Karpas-422 (cell line): ENCODE measurements around the gene C16orf74. TPM values are rescaled to one million over a fixed set of nuclear protein-coding genes. Genes with fewer than 3 reads are reported as not detected.

Source experiments
- DNase-seq: peaks from one replicate; pipeline ENCODE4 v3.0.0-alpha.2; 2015
- H2AFZ ChIP-seq: fragments of 200-600 bp; sonication (generic); 2 replicates; pipeline ENCODE4 v1.6.1; 2014; ENCODE audit warnings: antibody characterized with exemption, low read length, mixed read lengths
- H3K27ac ChIP-seq: fragments of 200-600 bp; sonication (generic); 2 replicates; pipeline ENCODE4 v1.5.1; 2014; ENCODE audit warnings: mild to moderate bottlenecking, low read length, moderate library complexity
- H3K27me3 ChIP-seq: fragments of 200-600 bp; sonication (generic); 2 replicates; pipeline ENCODE4 v1.6.1; 2014; ENCODE audit warnings: low read length, mixed read lengths
- H3K36me3 ChIP-seq: fragments of 200-600 bp; sonication (generic); 2 replicates; pipeline ENCODE4 v1.6.1; 2014; ENCODE audit warnings: low read length, mixed read lengths; ENCODE audit not compliant: insufficient read depth
- H3K4me1 ChIP-seq: fragments of 200-600 bp; sonication (generic); 2 replicates; pipeline ENCODE4 v1.6.1; 2014; ENCODE audit warnings: mild to moderate bottlenecking, low read length, mixed read lengths
- H3K4me2 ChIP-seq: fragments of 200-600 bp; sonication (generic); 2 replicates; pipeline ENCODE4 v1.6.1; 2014; ENCODE audit warnings: low read length, low read depth, mild to moderate bottlenecking; ENCODE audit not compliant: poor library complexity, severe bottlenecking
- H3K4me3 ChIP-seq: fragments of 200-600 bp; sonication (generic); 2 replicates; pipeline ENCODE4 v1.5.1; 2014; ENCODE audit warnings: mild to moderate bottlenecking, antibody characterized with exemption, low read length, mixed read lengths
- H3K79me2 ChIP-seq: fragments of 200-600 bp; sonication (generic); 2 replicates; pipeline ENCODE4 v1.6.1; 2014; ENCODE audit warnings: mild to moderate bottlenecking, low read length, mixed read lengths
- H3K9ac ChIP-seq: fragments of 200-600 bp; sonication (generic); 2 replicates; pipeline ENCODE4 v1.6.0; 2014; ENCODE audit warnings: low read length
- H3K9me2 ChIP-seq: fragments of 200-600 bp; sonication (generic), shearing (Covaris generic); replicated peaks from 2 replicates; pipeline ENCODE4 v1.6.0; 2014; ENCODE audit warnings: mild to moderate bottlenecking, low read length, moderate library complexity; ENCODE audit not compliant: insufficient read depth
- H3K9me3 ChIP-seq: fragments of 300-700, 200-600 bp; sonication (generic); 2 replicates; pipeline ENCODE4 v1.6.1; 2014; ENCODE audit warnings: low read length, mixed read lengths
- H4K20me1 ChIP-seq: fragments of 200-600 bp; sonication (generic); 2 replicates; pipeline ENCODE4 v1.6.1; 2014; ENCODE audit warnings: mild to moderate bottlenecking, antibody characterized with exemption, low read length, low read depth; ENCODE audit not compliant: insufficient read depth
- total RNA-seq: library from RNA; depleted of rRNA; stranded (reverse); fragments of >200 nt; shearing (Covaris generic); gene quantifications from 2 replicates; pipeline ENCODE4 v1.2.3, GENCODE V29; 2014; ENCODE audit warnings: low replicate concordance

C16orf74 gene
- total RNA-seq, 1 experiment from 2014 or later, result 13.3 TPM

DNA sequence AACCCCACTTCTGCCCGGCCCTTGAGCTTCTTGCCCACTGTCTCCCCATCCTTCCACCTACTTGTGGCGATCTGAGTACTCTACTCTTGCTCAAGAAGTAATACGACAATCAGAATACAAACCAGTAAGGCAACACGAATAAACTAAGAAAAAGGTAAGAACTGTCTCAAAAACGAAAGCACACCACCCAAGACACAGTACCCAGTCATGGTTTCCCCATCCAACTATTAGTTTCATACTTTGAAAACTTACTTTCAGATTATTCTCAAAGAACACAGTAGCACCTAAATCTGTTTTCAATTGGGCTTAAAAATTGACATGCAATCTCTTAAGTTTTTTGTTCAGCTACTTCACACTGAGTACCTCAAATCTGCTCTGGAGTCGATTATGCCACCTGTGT lies 76.1 kb downstream of the C16orf74 start:
- H3K4me1 ChIP-seq, result no peaks in the 10 kb centered on the region
- no peaks in the 10 kb centered on the region for H3K79me2 ChIP-seq
- H3K27me3 ChIP-seq, result no peaks in the 10 kb centered on the region
- no peak overlapping the region for H3K27ac ChIP-seq
- H3K4me2 ChIP-seq, result no peak overlapping the region
- no peak overlapping the region for H2AFZ ChIP-seq
- no peak overlapping the region for H3K4me3 ChIP-seq
- H3K36me3 ChIP-seq, result no peaks in the 10 kb centered on the region; the same call in 1 of the 2 replicates
- no peak for DNase-seq
- H3K9me2 ChIP-seq, result no peaks in the 10 kb centered on the region
- H4K20me1 ChIP-seq, result no peaks in the 10 kb centered on the region
- H3K9ac ChIP-seq, result no peak overlapping the region
- no peaks in the 10 kb centered on the region for H3K9me3 ChIP-seq

DNA sequence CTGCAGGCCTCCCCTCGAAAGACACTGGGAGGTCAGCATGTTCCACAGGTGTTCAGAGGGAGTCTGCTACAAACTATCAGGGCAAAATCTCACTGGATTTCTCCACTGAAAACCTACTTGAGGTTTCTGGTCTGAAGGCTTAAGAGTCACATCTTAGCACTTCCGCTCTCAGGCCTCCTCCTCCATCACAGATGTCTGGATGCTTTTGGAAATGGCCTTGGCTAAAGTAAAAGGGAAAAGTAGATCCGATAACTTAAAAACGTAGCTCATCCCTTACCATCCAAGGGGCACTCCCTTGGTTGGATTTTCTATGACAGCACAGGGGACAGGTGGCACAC lies 76.5 kb downstream of the C16orf74 start:
- H3K4me2 ChIP-seq, result no peak overlapping the region
- no peaks in the 10 kb centered on the region for H3K4me1 ChIP-seq
- no peak overlapping the region for H3K27ac ChIP-seq
- no peaks in the 10 kb centered on the region for H3K9me3 ChIP-seq
- H3K9me2 ChIP-seq, result no peaks in the 10 kb centered on the region
- H3K27me3 ChIP-seq, result no peaks in the 10 kb centered on the region
- no peaks in the 10 kb centered on the region; the same call in 1 of the 2 replicates for H3K36me3 ChIP-seq
- no peaks in the 10 kb centered on the region for H3K79me2 ChIP-seq
- no peak overlapping the region for H3K9ac ChIP-seq
- no peak for DNase-seq
- no peaks in the 10 kb centered on the region for H4K20me1 ChIP-seq
- no peak overlapping the region for H3K4me3 ChIP-seq
- H2AFZ ChIP-seq, result no peak overlapping the region

DNA sequence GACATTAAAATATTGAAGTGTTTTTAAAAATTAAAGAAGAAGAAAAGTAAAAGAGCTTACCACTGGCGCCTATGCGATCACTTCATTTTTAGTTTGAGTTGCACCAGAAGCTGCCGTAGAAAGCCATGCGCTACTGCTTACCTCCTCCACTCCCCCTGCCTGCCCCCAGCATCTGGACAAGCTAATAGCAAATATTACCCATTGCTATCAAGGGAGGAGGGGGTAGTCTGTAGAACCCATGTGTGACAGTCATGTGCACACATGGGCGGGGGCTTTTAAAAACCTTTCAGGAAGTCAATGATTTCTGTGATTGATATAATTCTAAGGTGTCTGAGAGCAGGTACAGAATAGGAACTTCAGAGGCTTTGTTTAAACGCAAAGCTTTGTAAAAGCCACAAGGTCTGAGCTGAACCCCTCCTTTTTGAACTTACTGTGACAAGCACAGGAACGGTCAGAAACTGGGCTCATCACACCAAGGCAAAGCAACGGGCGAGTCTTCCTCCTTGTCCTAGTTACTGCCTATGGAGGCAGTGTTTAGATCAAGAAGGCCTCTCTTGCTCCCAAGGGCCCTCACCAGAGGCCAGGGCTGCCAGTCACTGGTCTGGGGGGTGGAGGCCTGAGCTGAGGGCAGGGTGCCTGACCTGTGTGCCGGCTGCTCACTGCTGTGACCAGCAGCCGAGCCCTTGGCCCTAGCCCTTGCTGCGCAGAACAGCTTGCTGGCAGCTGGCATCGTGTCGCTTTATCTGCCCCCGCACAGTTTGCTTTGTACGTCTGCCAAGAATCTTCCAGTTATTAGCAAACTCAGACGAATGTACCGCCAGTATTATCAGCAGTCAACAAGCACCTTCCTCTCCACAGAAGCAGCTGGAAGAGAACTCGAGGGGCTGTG lies 77.1 kb downstream of the C16orf74 start:
- no peak overlapping the region for H3K4me2 ChIP-seq
- H3K4me1 ChIP-seq, result no peaks in the 10 kb centered on the region
- no peak for DNase-seq
- no peak overlapping the region for H3K9ac ChIP-seq
- H3K36me3 ChIP-seq, result no peaks in the 10 kb centered on the region; the same call in 1 of the 2 replicates
- 0 out of 2 replicates have a peak, but pooled peaks cover 3% of the 10 kb centered on the region for H4K20me1 ChIP-seq
- H3K9me3 ChIP-seq, result no peaks in the 10 kb centered on the region
- no peak overlapping the region for H3K4me3 ChIP-seq
- no peak overlapping the region for H3K27ac ChIP-seq
- no peaks in the 10 kb centered on the region for H3K27me3 ChIP-seq
- no peaks in the 10 kb centered on the region for H3K79me2 ChIP-seq
- H2AFZ ChIP-seq, result no peak overlapping the region
- no peaks in the 10 kb centered on the region for H3K9me2 ChIP-seq

DNA sequence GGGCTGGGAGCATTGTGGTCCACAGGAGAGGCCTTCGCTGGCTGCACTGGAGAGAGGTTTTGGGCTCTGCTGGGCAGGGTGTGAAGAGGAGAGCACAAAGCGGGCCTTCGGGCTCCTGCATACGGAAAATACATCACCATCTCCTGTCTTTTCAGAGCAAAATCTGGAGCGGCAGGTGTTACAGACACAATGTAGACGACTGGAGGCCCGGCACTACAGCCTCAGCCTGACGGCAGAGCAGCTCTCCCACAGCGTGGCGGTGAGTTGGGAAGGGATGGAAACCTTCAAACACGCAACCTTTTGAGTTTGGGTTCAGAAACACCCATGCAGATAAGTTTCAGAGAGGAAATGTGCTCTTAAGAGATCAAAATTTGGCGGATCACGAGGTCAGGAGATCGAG lies 80.1 kb downstream of the C16orf74 start:
- Histone ChIP-seq H3K27me3 (no peaks in the 10 kb centered on the region), H2AFZ (no peak overlapping the region), H3K27ac (no peak overlapping the region), H3K36me3 (no peaks in the 10 kb centered on the region; the same call in 1 of the 2 replicates), H4K20me1 (0 out of 2 replicates have a peak, but pooled peaks cover 4% of the 10 kb centered on the region), H3K4me1 (no peaks in the 10 kb centered on the region), H3K9ac (no peak overlapping the region), H3K4me3 (no peak overlapping the region), H3K9me2 (no peaks in the 10 kb centered on the region), H3K79me2 (no peaks in the 10 kb centered on the region), H3K9me3 (no peaks in the 10 kb centered on the region), H3K4me2 (no peak overlapping the region)
- no peak for DNase-seq

DNA sequence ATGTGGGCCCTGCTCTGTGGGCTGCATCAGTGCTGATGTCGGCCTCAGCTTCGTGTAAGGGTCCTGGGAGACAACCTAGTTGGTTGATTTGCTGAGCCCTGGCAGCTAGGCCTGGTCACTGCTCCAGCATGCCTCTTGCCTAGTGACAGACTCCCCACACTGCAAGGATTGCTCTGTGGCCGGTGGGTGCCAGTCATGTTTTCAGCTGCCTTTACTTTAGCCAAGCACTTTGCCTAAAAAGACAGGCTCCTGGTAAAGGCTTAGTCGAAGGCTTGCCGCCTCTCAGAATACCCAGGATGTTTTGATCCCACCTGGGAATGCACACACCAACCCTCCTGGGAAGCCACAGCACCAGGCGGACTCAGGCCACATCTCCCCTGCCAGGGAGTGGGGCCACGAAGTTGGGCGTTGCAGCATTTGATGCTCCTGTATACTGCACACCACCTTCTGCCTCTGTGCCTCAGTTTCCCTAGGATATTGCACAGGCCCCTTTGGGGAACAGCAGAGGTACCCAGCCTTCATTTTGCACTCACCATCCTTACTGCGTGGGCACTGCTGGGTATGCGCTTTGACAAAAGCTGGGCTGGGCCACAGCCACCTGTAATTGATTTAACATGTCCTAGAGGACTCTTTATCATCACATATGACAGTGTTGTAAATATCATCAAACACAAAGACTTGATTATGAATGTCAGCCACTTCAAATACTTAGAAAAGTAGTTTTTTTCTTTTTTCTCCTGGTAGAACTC lies 82.0 kb downstream of the C16orf74 start:
- H2AFZ ChIP-seq, result no peak overlapping the region
- no peak overlapping the region for H3K27ac ChIP-seq
- H3K9me2 ChIP-seq, result no peaks in the 10 kb centered on the region
- H3K4me1 ChIP-seq, result no peaks in the 10 kb centered on the region
- H3K4me3 ChIP-seq, result no peak overlapping the region
- no peak overlapping the region for H3K4me2 ChIP-seq
- 0 out of 2 replicates have a peak, but pooled peaks cover 4% of the 10 kb centered on the region for H4K20me1 ChIP-seq
- H3K9ac ChIP-seq, result no peak overlapping the region
- no peaks in the 10 kb centered on the region for H3K9me3 ChIP-seq
- no peaks in the 10 kb centered on the region for H3K36me3 ChIP-seq
- no peak for DNase-seq
- H3K79me2 ChIP-seq, result no peaks in the 10 kb centered on the region
- no peaks in the 10 kb centered on the region for H3K27me3 ChIP-seq

DNA sequence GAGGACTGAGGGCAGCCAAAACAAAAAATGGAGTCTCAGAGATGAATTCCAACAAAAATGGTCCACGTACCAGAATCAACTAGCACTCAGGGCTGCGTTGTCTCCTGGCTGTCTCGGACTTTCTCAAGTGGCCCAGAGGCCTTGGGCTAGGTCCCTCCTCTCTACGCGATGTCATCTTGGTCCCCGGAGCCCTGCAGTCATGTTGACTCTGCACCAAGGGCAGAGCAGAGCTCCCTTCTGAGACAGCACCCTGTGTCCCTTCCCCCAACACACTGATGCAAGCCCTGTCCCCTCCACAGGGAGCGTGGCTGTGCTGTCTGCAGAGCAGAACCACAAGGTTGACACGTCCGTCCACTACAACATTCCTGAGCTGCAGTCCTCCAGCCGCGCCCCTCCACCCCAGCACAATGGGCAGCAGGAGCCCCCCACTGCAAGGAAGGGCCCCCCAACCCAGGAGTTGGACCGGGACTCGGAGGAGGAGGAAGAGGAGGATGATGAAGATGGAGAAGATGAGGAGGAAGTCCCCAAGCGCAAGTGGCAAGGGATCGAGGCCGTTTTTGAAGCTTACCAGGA lies 83.0 kb downstream of the C16orf74 start:
- no peak overlapping the region for H3K4me2 ChIP-seq
- H4K20me1 ChIP-seq, result 0 out of 2 replicates have a peak, but pooled peaks cover 4% of the 10 kb centered on the region

DNA sequence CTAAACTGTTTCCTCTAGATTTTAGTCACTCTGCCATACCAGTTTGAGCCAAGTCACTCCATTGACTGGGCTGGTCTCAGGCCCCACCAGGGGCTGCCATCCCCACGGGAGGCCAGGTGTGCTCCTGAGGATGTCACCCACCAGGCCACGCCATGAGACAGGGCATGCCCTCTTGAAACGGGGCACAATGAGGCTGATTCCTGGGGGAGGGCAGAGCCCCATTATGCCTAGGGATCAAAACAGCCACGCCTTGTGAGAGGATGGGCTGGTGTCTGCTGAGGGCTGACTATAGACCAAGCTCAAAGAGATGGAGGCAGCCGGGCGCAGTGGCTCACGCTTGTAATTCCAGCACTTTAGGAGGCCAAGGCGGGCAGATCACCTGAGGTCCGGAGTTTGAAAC lies 83.6 kb downstream of the C16orf74 start:
- H3K9me2 ChIP-seq, result no peaks in the 10 kb centered on the region
- no peak overlapping the region for H3K27ac ChIP-seq
- H3K4me3 ChIP-seq, result no peak overlapping the region
- no peaks in the 10 kb centered on the region for H3K36me3 ChIP-seq
- H2AFZ ChIP-seq, result no peak overlapping the region
- H3K79me2 ChIP-seq, result no peaks in the 10 kb centered on the region
- H3K4me2 ChIP-seq, result no peak overlapping the region
- DNase-seq, result no peak
- no peaks in the 10 kb centered on the region for H3K4me1 ChIP-seq
- H3K9ac ChIP-seq, result no peak overlapping the region
- no peaks in the 10 kb centered on the region for H3K9me3 ChIP-seq
- H3K27me3 ChIP-seq, result no peaks in the 10 kb centered on the region
- H4K20me1 ChIP-seq, result 0 out of 2 replicates have a peak, but pooled peaks cover 4% of the 10 kb centered on the region

More for the DNA sequence above, 83.0 kb downstream of the C16orf74 start:
- no peak overlapping the region for H2AFZ ChIP-seq
- H3K4me1 ChIP-seq, result no peaks in the 10 kb centered on the region
- no peak overlapping the region for H3K27ac ChIP-seq
- no peak for DNase-seq
- H3K36me3 ChIP-seq, result no peaks in the 10 kb centered on the region
- H3K4me3 ChIP-seq, result no peak overlapping the region
- H3K27me3 ChIP-seq, result no peaks in the 10 kb centered on the region
- H3K9me2 ChIP-seq, result no peaks in the 10 kb centered on the region
- no peaks in the 10 kb centered on the region for H3K9me3 ChIP-seq
- H3K79me2 ChIP-seq, result no peaks in the 10 kb centered on the region
- H3K9ac ChIP-seq, result no peak overlapping the region

DNA sequence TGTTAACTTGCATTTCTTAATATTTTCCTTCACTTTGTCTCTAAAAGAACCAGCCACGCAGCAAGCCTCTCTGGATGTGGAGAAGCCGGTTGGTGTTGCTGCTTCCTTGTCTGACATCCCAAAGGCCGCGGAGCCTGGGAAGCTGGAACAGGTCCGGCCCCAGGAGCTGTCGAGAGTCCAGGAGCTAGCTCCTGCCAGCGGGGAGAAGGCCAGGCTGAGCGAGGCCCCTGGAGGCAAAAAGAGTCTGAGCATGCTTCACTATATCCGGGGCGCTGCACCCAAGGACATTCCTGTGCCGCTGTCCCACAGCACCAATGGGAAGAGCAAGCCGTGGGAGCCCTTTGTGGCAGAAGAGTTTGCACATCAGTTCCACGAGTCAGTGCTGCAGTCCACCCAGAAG lies 85.0 kb downstream of the C16orf74 start:
- Histone ChIP-seq H3K27me3 (no peaks in the 10 kb centered on the region), H3K9ac (no peak overlapping the region), H3K4me1 (no peaks in the 10 kb centered on the region), H3K9me2 (no peaks in the 10 kb centered on the region), H3K27ac (no peak overlapping the region), H3K4me2 (no peak overlapping the region), H3K36me3 (no peaks in the 10 kb centered on the region), H3K79me2 (no peaks in the 10 kb centered on the region), H4K20me1 (0 out of 2 replicates have a peak, but pooled peaks cover 4% of the 10 kb centered on the region), H2AFZ (no peak overlapping the region), H3K9me3 (no peaks in the 10 kb centered on the region), H3K4me3 (no peak overlapping the region)
- no peak for DNase-seq
